ENCODE measurements around the gene TRIM32. TPM values are rescaled to one million over a fixed set of nuclear protein-coding genes. Genes with fewer than 3 reads are reported as not detected.

The TRIM32 gene
- total RNA-seq, 1 donor from 2014 or later, result 26.4 TPM

DNA sequence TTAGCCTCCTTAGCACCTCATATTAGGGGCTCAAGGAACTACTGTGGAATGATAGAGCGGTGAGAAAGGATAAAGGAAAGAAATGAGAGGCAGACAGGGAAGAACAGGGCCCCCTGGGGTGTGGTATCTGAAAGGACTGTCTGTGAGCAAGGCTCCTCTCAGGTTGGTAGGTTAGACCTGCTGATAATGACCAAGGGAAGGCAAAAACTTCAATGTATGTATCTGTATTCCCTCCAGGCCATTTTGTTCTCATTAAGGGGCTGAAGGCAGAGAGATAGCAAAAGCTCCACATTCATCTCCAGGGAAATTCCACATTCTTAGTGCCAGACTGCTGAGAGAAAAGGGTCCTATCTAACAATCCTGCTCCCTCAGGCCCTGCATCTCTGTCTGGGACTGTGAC, 28.6 kb downstream of the TRIM32 start:
- TF ChIP-seq, protein P1, sequence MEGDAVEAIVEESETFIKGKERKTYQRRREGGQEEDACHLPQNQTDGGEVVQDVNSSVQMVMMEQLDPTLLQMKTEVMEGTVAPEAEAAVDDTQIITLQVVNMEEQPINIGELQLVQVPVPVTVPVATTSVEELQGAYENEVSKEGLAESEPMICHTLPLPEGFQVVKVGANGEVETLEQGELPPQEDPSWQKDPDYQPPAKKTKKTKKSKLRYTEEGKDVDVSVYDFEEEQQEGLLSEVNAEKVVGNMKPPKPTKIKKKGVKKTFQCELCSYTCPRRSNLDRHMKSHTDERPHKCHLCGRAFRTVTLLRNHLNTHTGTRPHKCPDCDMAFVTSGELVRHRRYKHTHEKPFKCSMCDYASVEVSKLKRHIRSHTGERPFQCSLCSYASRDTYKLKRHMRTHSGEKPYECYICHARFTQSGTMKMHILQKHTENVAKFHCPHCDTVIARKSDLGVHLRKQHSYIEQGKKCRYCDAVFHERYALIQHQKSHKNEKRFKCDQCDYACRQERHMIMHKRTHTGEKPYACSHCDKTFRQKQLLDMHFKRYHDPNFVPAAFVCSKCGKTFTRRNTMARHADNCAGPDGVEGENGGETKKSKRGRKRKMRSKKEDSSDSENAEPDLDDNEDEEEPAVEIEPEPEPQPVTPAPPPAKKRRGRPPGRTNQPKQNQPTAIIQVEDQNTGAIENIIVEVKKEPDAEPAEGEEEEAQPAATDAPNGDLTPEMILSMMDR (IDR thresholded peaks at IDR 0.05; ENCODE audit: insufficient read depth, low read length, poor library complexity, severe bottlenecking), result no peak
- H3K27me3 ChIP-seq (ENCODE audit: control insufficient read depth, insufficient read depth, low read length), result no peaks in the 10 kb centered on the region
- H3K4me3 ChIP-seq (ENCODE audit: low read depth, low read length), result no peak overlapping the region
- no peak for DNase-seq (ENCODE audit: low read depth)
- H3K36me3 ChIP-seq (ENCODE audit: control insufficient read depth, insufficient read depth, low read length), result no peaks in the 10 kb centered on the region

DNA sequence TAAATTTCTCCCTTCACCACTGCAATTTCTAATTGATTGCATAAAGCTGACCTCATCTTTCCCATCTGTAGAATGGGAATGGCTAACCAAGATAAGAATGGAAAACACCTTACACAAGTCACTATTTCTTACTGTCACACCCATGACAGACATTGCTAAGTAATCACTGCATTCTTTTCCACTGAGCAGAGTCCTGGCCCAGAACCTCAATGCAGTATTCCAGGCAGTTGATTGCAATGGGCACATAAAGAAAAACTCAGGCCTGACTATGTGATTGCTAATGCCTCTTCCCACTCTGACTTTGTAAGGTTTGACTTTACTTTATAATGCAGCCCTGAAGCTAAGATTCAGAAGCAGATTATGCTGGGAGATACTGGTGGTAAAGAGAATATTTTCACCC, 29.3 kb downstream of the TRIM32 start:
- no peaks in the 10 kb centered on the region for H3K36me3 ChIP-seq (ENCODE audit: control insufficient read depth, insufficient read depth, low read length)
- no peak for DNase-seq (ENCODE audit: low read depth)
- no peak overlapping the region for H3K4me3 ChIP-seq (ENCODE audit: low read depth, low read length)
- no peaks in the 10 kb centered on the region for H3K27me3 ChIP-seq (ENCODE audit: control insufficient read depth, insufficient read depth, low read length)
- TF ChIP-seq, protein P1 (IDR thresholded peaks at IDR 0.05; ENCODE audit: insufficient read depth, low read length, poor library complexity, severe bottlenecking), result no peak

DNA sequence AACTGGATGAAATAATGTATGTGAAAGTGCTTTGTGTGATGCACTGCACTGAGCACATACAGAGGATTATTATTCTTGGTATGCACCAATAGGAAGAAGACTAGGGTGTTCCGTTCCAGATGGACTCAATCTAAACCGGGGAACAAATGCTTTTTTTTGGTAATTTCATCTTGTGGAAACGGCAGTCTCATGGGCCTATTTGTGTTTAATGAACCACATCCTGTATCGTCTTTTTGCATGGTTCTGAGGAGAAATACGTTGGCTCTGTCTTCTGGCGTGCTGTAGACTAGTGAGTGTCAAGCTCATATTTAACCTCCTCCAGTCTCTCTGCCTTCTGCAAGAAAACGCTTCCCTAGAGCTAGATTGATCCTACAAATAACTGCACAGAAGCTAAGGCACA, 30.0 kb downstream of the TRIM32 start:
- Histone ChIP-seq H3K4me3 (ENCODE audit: low read depth, low read length) (no peak overlapping the region), H3K36me3 (ENCODE audit: control insufficient read depth, insufficient read depth, low read length) (no peaks in the 10 kb centered on the region), H3K27me3 (ENCODE audit: control insufficient read depth, insufficient read depth, low read length) (no peaks in the 10 kb centered on the region)
- DNase-seq (ENCODE audit: low read depth), result no peak
- TF ChIP-seq, protein P1 (IDR thresholded peaks at IDR 0.05; ENCODE audit: insufficient read depth, low read length, poor library complexity, severe bottlenecking), result no peak

DNA sequence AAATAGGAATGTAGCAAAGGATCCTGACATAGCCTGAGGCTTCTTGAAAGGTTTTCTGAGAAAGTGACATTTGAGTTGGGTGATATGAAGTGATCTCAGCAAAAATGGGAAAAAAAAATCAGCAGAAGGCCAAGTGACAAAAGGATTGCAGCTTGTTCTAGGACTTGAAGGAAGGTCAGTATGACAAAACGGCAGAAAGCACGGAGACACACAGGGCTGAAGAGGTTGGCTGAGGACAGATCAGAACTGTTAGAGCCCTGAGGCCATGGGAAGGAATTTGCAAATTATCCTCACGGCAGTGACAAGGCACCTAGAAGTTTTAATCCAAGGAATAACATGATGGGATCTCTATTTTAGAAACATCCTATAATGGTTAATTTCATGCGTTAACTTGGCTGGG, 31.0 kb downstream of the TRIM32 start:
- TF ChIP-seq, protein P1 (IDR thresholded peaks at IDR 0.05; ENCODE audit: insufficient read depth, low read length, poor library complexity, severe bottlenecking), result no peak
- no peaks in the 10 kb centered on the region for H3K36me3 ChIP-seq (ENCODE audit: control insufficient read depth, insufficient read depth, low read length)
- H3K27me3 ChIP-seq (ENCODE audit: control insufficient read depth, insufficient read depth, low read length), result no peaks in the 10 kb centered on the region
- no peak overlapping the region for H3K4me3 ChIP-seq (ENCODE audit: low read depth, low read length)
- no peak for DNase-seq (ENCODE audit: low read depth)

DNA sequence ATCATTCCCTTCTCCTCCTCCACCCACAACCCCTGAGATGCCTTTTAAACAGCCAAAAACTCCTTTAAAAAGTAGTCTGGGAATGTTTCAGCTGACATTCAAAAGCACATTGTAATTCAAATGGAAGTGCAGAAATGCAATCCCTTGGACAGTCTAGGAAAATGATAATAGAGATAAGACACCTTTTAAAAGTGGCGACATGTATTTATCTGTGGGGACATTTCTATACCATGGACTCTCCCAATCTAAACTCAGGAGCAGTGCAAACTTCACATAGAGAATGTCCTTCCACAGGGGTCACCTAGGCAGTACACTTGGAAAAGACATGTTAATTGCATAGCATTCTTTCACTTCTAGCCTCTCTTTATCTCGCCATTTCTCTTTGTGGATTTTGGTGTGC, 33.0 kb downstream of the TRIM32 start:
- no peak for DNase-seq (ENCODE audit: low read depth)
- no peaks in the 10 kb centered on the region for H3K36me3 ChIP-seq (ENCODE audit: control insufficient read depth, insufficient read depth, low read length)
- TF ChIP-seq, protein P1 (IDR thresholded peaks at IDR 0.05; ENCODE audit: insufficient read depth, low read length, poor library complexity, severe bottlenecking), result no peak

DNA sequence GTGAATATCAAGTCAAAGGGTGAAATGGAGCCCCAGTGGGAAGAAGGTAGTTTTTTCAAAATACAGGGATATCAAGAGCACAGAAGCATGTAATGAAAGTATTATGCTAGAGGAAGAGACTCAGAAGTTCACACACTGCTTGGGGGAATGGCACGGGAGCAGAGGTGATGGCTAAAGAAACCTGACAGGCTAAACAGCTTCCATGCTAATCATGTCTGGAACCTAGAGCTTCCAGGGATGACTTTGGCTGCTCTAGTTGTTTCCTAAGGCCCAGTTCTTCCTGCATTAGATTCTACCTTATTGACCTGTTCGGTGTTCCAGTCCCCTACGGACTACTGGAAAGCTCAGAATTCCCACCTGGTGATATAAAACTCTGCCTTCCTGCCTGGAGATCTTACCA, 34.3 kb downstream of the TRIM32 start:
- TF ChIP-seq, protein P1 (IDR thresholded peaks at IDR 0.05; ENCODE audit: insufficient read depth, low read length, poor library complexity, severe bottlenecking), result no peak
- no peak for DNase-seq (ENCODE audit: low read depth)
- H3K4me3 ChIP-seq (ENCODE audit: low read depth, low read length), result no peak overlapping the region
- no peaks in the 10 kb centered on the region for H3K27me3 ChIP-seq (ENCODE audit: control insufficient read depth, insufficient read depth, low read length)
- H3K36me3 ChIP-seq (ENCODE audit: control insufficient read depth, insufficient read depth, low read length), result no peaks in the 10 kb centered on the region

More for the DNA sequence above, 33.0 kb downstream of the TRIM32 start:
- Histone ChIP-seq H3K4me3 (ENCODE audit: low read depth, low read length) (no peak overlapping the region), H3K27me3 (ENCODE audit: control insufficient read depth, insufficient read depth, low read length) (no peaks in the 10 kb centered on the region)

Measured in kidney epithelial cell (primary cell).